RCC 7860 (cell line): ENCODE measurements around the gene ZNF385D.
"Not testable (repeated sequence)": the region's sequence is repeated elsewhere in the genome, so short reads cannot be mapped to it uniquely, and the experiment has no call there.

Source experiments
- DNase-seq: peaks from one replicate; pipeline ENCODE4 v3.0.0-alpha.2; 2015; ENCODE audit warnings: low spot score
- FAIRE-seq: peaks from 2 replicates; lab custom pipeline; 2012; peaks lifted over from hg19 to GRCh38; lab: Jason Lieb, UNC

ZNF385D gene

GRCh38 chr3:21524133-21524532 lies 226.9 kb downstream of the ZNF385D start:
- FAIRE-seq: no peak

GRCh38 chr3:21520106-21520963 lies 230.7 kb downstream of the ZNF385D start:
- DNase-seq: no peak
- no peak for FAIRE-seq

More at GRCh38 chr3:21524133-21524532, 226.9 kb downstream of the ZNF385D start:
- DNase-seq: no peak

- FAIRE-seq (no peak), DNase-seq (no peak)
Observed at GRCh38 chr3:21517184-21517583, 233.8 kb downstream of the ZNF385D start.

GRCh38 chr3:21515417-21515816 lies 235.6 kb downstream of the ZNF385D start:
- DNase-seq (no peak), FAIRE-seq (no peak)

GRCh38 chr3:21509731-21510470 lies 241.1 kb downstream of the ZNF385D start:
- FAIRE-seq: no peak

GRCh38 chr3:21508246-21508645 lies 242.8 kb downstream of the ZNF385D start:
- DNase-seq (no peak), FAIRE-seq (no peak)

More at GRCh38 chr3:21509731-21510470, 241.1 kb downstream of the ZNF385D start:
- no peak for DNase-seq

GRCh38 chr3:21505711-21506460 lies 245.1 kb downstream of the ZNF385D start:
- FAIRE-seq: no peak
- no peak for DNase-seq

- no peak for FAIRE-seq
Observed at GRCh38 chr3:21502656-21503055, 248.4 kb downstream of the ZNF385D start.

GRCh38 chr3:21500834-21501233 lies 250.2 kb downstream of the ZNF385D start:
- FAIRE-seq (no peak), DNase-seq (no peak)

More at GRCh38 chr3:21502656-21503055, 248.4 kb downstream of the ZNF385D start:
- DNase-seq: no peak

GRCh38 chr3:21490671-21491070 lies 260.3 kb downstream of the ZNF385D start:
- FAIRE-seq, DNase-seq: not testable (repeated sequence)

- FAIRE-seq: no peak
- no peak for DNase-seq
Observed at GRCh38 chr3:21487520-21487919, 263.5 kb downstream of the ZNF385D start.

- FAIRE-seq, DNase-seq: not testable (repeated sequence)
Observed at GRCh38 chr3:21486024-21486935, 264.7 kb downstream of the ZNF385D start.

GRCh38 chr3:21484828-21485144 lies 266.2 kb downstream of the ZNF385D start:
- DNase-seq (no peak), FAIRE-seq (no peak)

GRCh38 chr3:21484057-21484827 lies 266.8 kb downstream of the ZNF385D start:
- FAIRE-seq (no peak), DNase-seq (peak; percentile 32)

GRCh38 chr3:21481991-21482390 lies 269.0 kb downstream of the ZNF385D start:
- DNase-seq: no peak
- FAIRE-seq: no peak

GRCh38 chr3:21477541-21478288 lies 273.3 kb downstream of the ZNF385D start:
- no peak for DNase-seq
- FAIRE-seq: no peak

- DNase-seq (no peak), FAIRE-seq (no peak)
Observed at GRCh38 chr3:21466476-21466875, 284.5 kb downstream of the ZNF385D start.

GRCh38 chr3:21464746-21465145 lies 286.3 kb downstream of the ZNF385D start:
- DNase-seq (no peak), FAIRE-seq (no peak)

- DNase-seq (no peak), FAIRE-seq (no peak)
Observed at GRCh38 chr3:21463319-21463718, 287.7 kb downstream of the ZNF385D start.
